OCI-LY3 (cell line): ENCODE measurements around the gene KCNQ1.

Experiments
- H2AFZ ChIP-seq: fragments of 200-600, 300-600 bp; shearing (Covaris generic); 2 replicates; pipeline ENCODE4 v1.6.0; 2014; ENCODE audit warnings: antibody characterized with exemption, low read depth, low read length
- H3K27ac ChIP-seq: fragments of 200-600, 300-600 bp; sonication (generic); 2 replicates; pipeline ENCODE4 v1.5.1; 2014; ENCODE audit warnings: mild to moderate bottlenecking, low read length, moderate library complexity, mixed read lengths
- H3K27me3 ChIP-seq: fragments of 200-600, 300-600 bp; sonication (generic); 2 replicates; pipeline ENCODE4 v1.6.1; 2014; ENCODE audit warnings: low read depth, low read length, mixed read lengths
- H3K36me3 ChIP-seq: fragments of 200-600, 300-600 bp; sonication (generic); replicated peaks from 2 replicates; pipeline ENCODE3; 2014; ENCODE audit warnings: low read depth, low read length, mixed read lengths
- H3K4me1 ChIP-seq: fragments of 300-600, 200-600 bp; sonication (generic); 2 replicates; pipeline ENCODE4 v1.6.1; 2014; ENCODE audit warnings: low read length, mixed read lengths
- H3K4me2 ChIP-seq: fragments of 200-600, 300-600 bp; sonication (generic); 2 replicates; pipeline ENCODE4 v1.6.1; 2014; ENCODE audit warnings: low read length, mixed read lengths
- H3K4me3 ChIP-seq: fragments of 300-600, 200-600 bp; sonication (generic); 2 replicates; pipeline ENCODE4 v1.5.1; 2014; ENCODE audit warnings: antibody characterized with exemption, mild to moderate bottlenecking, low read length, moderate library complexity
- H3K79me2 ChIP-seq: fragments of 300-600, 200-600 bp; shearing (Covaris generic); 2 replicates; pipeline ENCODE4 v1.6.1; 2014; ENCODE audit warnings: mild to moderate bottlenecking, low read length, mixed read lengths
- H3K9ac ChIP-seq: fragments of 300-600, 200-600 bp; shearing (Covaris generic); 2 replicates; pipeline ENCODE4 v1.6.0; 2014; ENCODE audit warnings: mild to moderate bottlenecking, low read length, moderate library complexity
- H3K9me3 ChIP-seq: fragments of 200-600, 300-600 bp; shearing (Covaris generic); 2 replicates; pipeline ENCODE4 v1.6.1; 2014; ENCODE audit warnings: low read length, mixed read lengths; ENCODE audit not compliant: insufficient read depth
- H4K20me1 ChIP-seq: fragments of 200-600, 300-600 bp; sonication (generic); 2 replicates; pipeline ENCODE4 v1.6.1; 2016; ENCODE audit warnings: low read length, mixed read lengths; ENCODE audit not compliant: insufficient read depth
- CTCF ChIP-seq: fragments of 200-600, 300-600 bp; sonication (generic); IDR thresholded peaks from 2 replicates; pipeline ENCODE4 v1.5.1; 2014; ENCODE audit warnings: antibody characterized with exemption, low read length, low read depth
- EZH2phosphoT487 ChIP-seq: fragments of 200-600 bp; shearing (Covaris generic); IDR thresholded peaks from 2 replicates; pipeline ENCODE4 v1.6.1; 2018; ENCODE audit warnings: antibody characterized with exemption, mixed run types, low read depth

KCNQ1 gene

GRCh38 chr11:2809854-2810253 is 365.0 kb downstream of the KCNQ1 start:
- Histone ChIP-seq H3K27me3 (no peaks in the 10 kb centered on the region), H3K79me2 (no peaks in the 10 kb centered on the region), H3K36me3 (no peaks in the 10 kb centered on the region), H3K9me3 (no peaks in the 10 kb centered on the region), H3K9ac (no peak overlapping the region), H3K4me1 (no peaks in the 10 kb centered on the region), H3K27ac (no peak overlapping the region), H3K4me3 (no peak overlapping the region), H4K20me1 (no peaks in the 10 kb centered on the region), H3K4me2 (no peak overlapping the region), H2AFZ (no peak overlapping the region)
- TF ChIP-seq EZH2phosphoT487 (no peak), CTCF (no peak)

- Histone ChIP-seq H4K20me1 (no peaks in the 10 kb centered on the region), H3K27ac (no peak overlapping the region)
Observed at GRCh38 chr11:2810411-2811205, 365.8 kb downstream of the KCNQ1 start.

GRCh38 chr11:2811206-2812091 is 366.6 kb downstream of the KCNQ1 start:
- Histone ChIP-seq H2AFZ (no peak overlapping the region), H3K9ac (no peak overlapping the region), H4K20me1 (no peaks in the 10 kb centered on the region), H3K9me3 (no peaks in the 10 kb centered on the region), H3K27me3 (no peaks in the 10 kb centered on the region), H3K4me3 (no peak overlapping the region), H3K27ac (no peak overlapping the region), H3K4me2 (no peak overlapping the region), H3K79me2 (no peaks in the 10 kb centered on the region), H3K36me3 (no peaks in the 10 kb centered on the region), H3K4me1 (no peaks in the 10 kb centered on the region)
- no peak for TF ChIP-seq EZH2phosphoT487
- TF ChIP-seq CTCF, result no peak

More at GRCh38 chr11:2810411-2811205, 365.8 kb downstream of the KCNQ1 start:
- Histone ChIP-seq H3K36me3 (no peaks in the 10 kb centered on the region), H3K9ac (no peak overlapping the region), H3K27me3 (no peaks in the 10 kb centered on the region), H3K9me3 (no peaks in the 10 kb centered on the region), H3K4me2 (no peak overlapping the region), H2AFZ (no peak overlapping the region), H3K4me3 (no peak overlapping the region), H3K4me1 (no peaks in the 10 kb centered on the region), H3K79me2 (no peaks in the 10 kb centered on the region)
- TF ChIP-seq EZH2phosphoT487 (no peak), CTCF (no peak)

- Histone ChIP-seq H3K4me3 (no peak overlapping the region), H4K20me1 (no peaks in the 10 kb centered on the region), H3K9me3 (no peaks in the 10 kb centered on the region), H3K27ac (no peak overlapping the region), H2AFZ (no peak overlapping the region), H3K79me2 (no peaks in the 10 kb centered on the region), H3K4me2 (no peak overlapping the region), H3K9ac (no peak overlapping the region), H3K4me1 (no peaks in the 10 kb centered on the region), H3K27me3 (no peaks in the 10 kb centered on the region), H3K36me3 (no peaks in the 10 kb centered on the region)
- no peak for TF ChIP-seq EZH2phosphoT487
- no peak for TF ChIP-seq CTCF
Observed at GRCh38 chr11:2812371-2812991, 367.7 kb downstream of the KCNQ1 start.
